GM12874 (cell line): ENCODE measurements around the gene ZNF664.

ENCODE experiments used
- CTCF ChIP-seq: IDR thresholded peaks from 2 replicates; pipeline ENCODE4 v1.5.1; 2011; ENCODE audit warnings: low read depth, mild to moderate bottlenecking, control low read depth, low read length, moderate library complexity; ENCODE audit not compliant: insufficient read depth

ZNF664 gene

GRCh38 chr12:123972457-123973401 is at the start of gene ZNF664, which contains the start of gene CCDC92:
ZNF664 (plus strand) TSS chr12:123973215; CDS start chr12:124012145, 38,930 bp downstream.
CCDC92 (minus strand) TSS chr12:123972831; CDS start chr12:123944305, 28,526 bp downstream.
- TF ChIP-seq CTCF = peak; percentile 20; the same call in 1 of the 2 replicates

- no peak for TF ChIP-seq CTCF
Measured at GRCh38 chr12:123923927-123924326, 49.1 kb upstream of the ZNF664 start.

GRCh38 chr12:123924539-123924938 is 48.5 kb upstream of the ZNF664 start:
- no peak for TF ChIP-seq CTCF

- 0 out of 2 replicates have a peak, but pooled peaks have one; percentile 7 for TF ChIP-seq CTCF
Measured at GRCh38 chr12:123928274-123928865, 44.6 kb upstream of the ZNF664 start.

GRCh38 chr12:123928897-123929296 is 44.1 kb upstream of the ZNF664 start:
- TF ChIP-seq CTCF = no peak

GRCh38 chr12:123929946-123930583 is 43.0 kb upstream of the ZNF664 start:
- TF ChIP-seq CTCF = no peak
